Uterus (tissue), 2 donors: Measurements from ENCODE around the gene CYP26C1.

Source experiments
- POLR2A ChIP-seq, 2 donors: fragments of 450-650 bp; IDR thresholded peaks; one replicate each; pipeline ENCODE4 v1.6.1; 2016; ENCODE audit warnings: antibody characterized with exemption in 2 of 2, mild to moderate bottlenecking in 1 of 2, moderate library complexity in 1 of 2
- TF ChIP-seq, protein P1 (sequence below), 4 experiments: fragments of 200-600 bp in 2 of 4; fragments of 450-650 bp in 2 of 4; sonication (generic) in 2 of 4; IDR thresholded peaks; one replicate each; pipeline ENCODE4 v1.5.1; 2016 to 2019; ENCODE audit warnings: antibody characterized with exemption in 4 of 4, mild to moderate bottlenecking in 2 of 4, moderate library complexity in 1 of 4

DNA sequence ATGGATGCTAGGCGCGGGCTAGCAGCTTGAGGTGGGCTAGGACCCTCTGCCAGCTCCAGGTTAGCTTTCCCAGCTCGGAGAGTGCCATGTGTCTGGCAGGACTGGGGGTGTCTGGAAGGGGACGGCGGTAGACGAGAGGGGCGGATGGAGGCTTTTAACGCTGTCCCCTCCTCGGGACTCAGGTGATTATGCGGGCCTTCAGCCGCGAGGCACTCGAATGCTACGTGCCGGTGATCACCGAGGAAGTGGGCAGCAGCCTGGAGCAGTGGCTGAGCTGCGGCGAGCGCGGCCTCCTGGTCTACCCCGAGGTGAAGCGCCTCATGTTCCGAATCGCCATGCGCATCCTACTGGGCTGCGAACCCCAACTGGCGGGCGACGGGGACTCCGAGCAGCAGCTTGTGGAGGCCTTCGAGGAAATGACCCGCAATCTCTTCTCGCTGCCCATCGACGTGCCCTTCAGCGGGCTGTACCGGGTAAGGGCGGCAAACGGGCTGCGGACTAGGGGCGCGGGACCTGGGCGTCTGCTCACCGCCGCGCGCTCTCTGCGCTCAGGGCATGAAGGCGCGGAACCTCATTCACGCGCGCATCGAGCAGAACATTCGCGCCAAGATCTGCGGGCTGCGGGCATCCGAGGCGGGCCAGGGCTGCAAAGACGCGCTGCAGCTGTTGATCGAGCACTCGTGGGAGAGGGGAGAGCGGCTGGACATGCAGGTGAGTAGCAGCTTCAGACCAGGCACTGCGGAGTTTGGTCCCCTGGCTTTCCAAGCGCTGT lies 14.2 kb downstream of the CYP26C1 start:
- TF ChIP-seq, protein P1, sequence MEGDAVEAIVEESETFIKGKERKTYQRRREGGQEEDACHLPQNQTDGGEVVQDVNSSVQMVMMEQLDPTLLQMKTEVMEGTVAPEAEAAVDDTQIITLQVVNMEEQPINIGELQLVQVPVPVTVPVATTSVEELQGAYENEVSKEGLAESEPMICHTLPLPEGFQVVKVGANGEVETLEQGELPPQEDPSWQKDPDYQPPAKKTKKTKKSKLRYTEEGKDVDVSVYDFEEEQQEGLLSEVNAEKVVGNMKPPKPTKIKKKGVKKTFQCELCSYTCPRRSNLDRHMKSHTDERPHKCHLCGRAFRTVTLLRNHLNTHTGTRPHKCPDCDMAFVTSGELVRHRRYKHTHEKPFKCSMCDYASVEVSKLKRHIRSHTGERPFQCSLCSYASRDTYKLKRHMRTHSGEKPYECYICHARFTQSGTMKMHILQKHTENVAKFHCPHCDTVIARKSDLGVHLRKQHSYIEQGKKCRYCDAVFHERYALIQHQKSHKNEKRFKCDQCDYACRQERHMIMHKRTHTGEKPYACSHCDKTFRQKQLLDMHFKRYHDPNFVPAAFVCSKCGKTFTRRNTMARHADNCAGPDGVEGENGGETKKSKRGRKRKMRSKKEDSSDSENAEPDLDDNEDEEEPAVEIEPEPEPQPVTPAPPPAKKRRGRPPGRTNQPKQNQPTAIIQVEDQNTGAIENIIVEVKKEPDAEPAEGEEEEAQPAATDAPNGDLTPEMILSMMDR (IDR thresholded peaks at IDR 0.05) = no peak
- TF ChIP-seq POLR2A (IDR thresholded peaks at IDR 0.05) = no peak
